Measurements from ENCODE around the gene CIITA.

Gene CIITA

GRCh38 chr16:10982465-10983150 lies 105.6 kb downstream of the CIITA start:
- DNase-seq: no peak

- DNase-seq: no peak
These were observed 106.2 kb downstream of the CIITA start for GRCh38 chr16:10983159-10983558.

GRCh38 chr16:10984509-10984908 lies 107.5 kb downstream of the CIITA start:
- no peak for DNase-seq

Measured in NCI-H1694 (cell line).